Right hindlimb (tissue), 1 donor: ENCODE data around the gene MEGF6.

Experiments used
- DNase-seq: peaks from one replicate; pipeline ENCODE4 v3.0.0-alpha.2; 2018

The MEGF6 gene

GRCh38 chr1:3453891-3454810 is 157.2 kb downstream of the MEGF6 start, which contains the start of gene ARHGEF16:
Gene ARHGEF16 (plus strand): TSS chr1:3454665. CDS start chr1:3463085, 8,420 bp downstream.
- DNase-seq = no peak

- peak; percentile 78 for DNase-seq
Measured at GRCh38 chr1:3453203-3453761, 158.0 kb downstream of the MEGF6 start.

GRCh38 chr1:3452866-3453175 is 158.5 kb downstream of the MEGF6 start:
- DNase-seq = no peak

- no peak for DNase-seq
Measured at GRCh38 chr1:3451994-3452865, 159.1 kb downstream of the MEGF6 start.

GRCh38 chr1:3450983-3451382 is 160.3 kb downstream of the MEGF6 start:
- no peak for DNase-seq

GRCh38 chr1:3450202-3450863 is 161.0 kb downstream of the MEGF6 start:
- DNase-seq = no peak

GRCh38 chr1:3444736-3445135 is 166.6 kb downstream of the MEGF6 start:
- DNase-seq = no peak

- no peak for DNase-seq
Measured at GRCh38 chr1:3444298-3444697, 167.0 kb downstream of the MEGF6 start.

GRCh38 chr1:3443807-3444206 is 167.5 kb downstream of the MEGF6 start:
- no peak for DNase-seq

- no peak for DNase-seq
Measured at GRCh38 chr1:3442901-3443300, 168.4 kb downstream of the MEGF6 start.

- no peak for DNase-seq
Measured at GRCh38 chr1:3442331-3442730, 169.0 kb downstream of the MEGF6 start.

GRCh38 chr1:3441880-3442279 is 169.4 kb downstream of the MEGF6 start:
- DNase-seq = no peak

GRCh38 chr1:3441410-3441847 is 169.9 kb downstream of the MEGF6 start:
- DNase-seq = no peak

- DNase-seq = no peak
Measured at GRCh38 chr1:3440711-3441409, 170.4 kb downstream of the MEGF6 start.

- DNase-seq = no peak
Measured at GRCh38 chr1:3440300-3440681, 171.0 kb downstream of the MEGF6 start.
